H1 (cell line): ENCODE measurements around the gene CCNK.

Experiments
- ASH2L ChIP-seq: fragments of 200-600, 300-600 bp; sonication (generic); IDR thresholded peaks from one replicate; pipeline ENCODE4 v1.7.1; 2017; ENCODE audit warnings: low read length
- E2F6 ChIP-seq: IDR thresholded peaks from 2 replicates; pipeline ENCODE4 v1.6.1; 2012; ENCODE audit warnings: inconsistent platforms
- EP300 ChIP-seq, 2 experiments: IDR thresholded peaks; 1 replicate in 1 of 2; 2 replicates in 1 of 2; pipeline ENCODE4 v1.6.1; 2011 to 2012; ENCODE audit warnings: low read depth in 2 of 2, low read length in 2 of 2, mild to moderate bottlenecking in 2 of 2, borderline replicate concordance in 1 of 2, inconsistent platforms in 1 of 2, moderate library complexity in 1 of 2
- MAFK ChIP-seq: IDR thresholded peaks from 2 replicates; pipeline ENCODE4 v1.6.1; 2012; ENCODE audit warnings: low read depth, mild to moderate bottlenecking, improper control_type of control experiment, low read length
- POLR2A ChIP-seq, 2 experiments: IDR thresholded peaks; 1 replicate in 1 of 2; 2 replicates in 1 of 2; pipeline ENCODE4 v1.6.1; 2011; ENCODE audit warnings: low read depth in 2 of 2, low read length in 2 of 2, mild to moderate bottlenecking in 2 of 2; ENCODE audit errors: control extremely low read depth in 1 of 2
- POLR2AphosphoS5 ChIP-seq: IDR thresholded peaks from 2 replicates; pipeline ENCODE4 v1.6.1; 2011; ENCODE audit warnings: low read depth, low read length
- RAD21 ChIP-seq, 2 experiments: IDR thresholded peaks in 1 of 2; conservative IDR thresholded peaks in 1 of 2; 2 replicates each; pipeline ENCODE4 v1.6.1; 2011; ENCODE audit warnings: low read depth in 2 of 2, low read length in 2 of 2, improper control_type of control experiment in 1 of 2, inconsistent platforms in 1 of 2, mild to moderate bottlenecking in 1 of 2, moderate library complexity in 1 of 2
- TAF1 ChIP-seq: IDR thresholded peaks from 2 replicates; pipeline ENCODE4 v1.6.1; 2011; ENCODE audit warnings: mild to moderate bottlenecking, low read depth, low read length
- TF ChIP-seq, protein P1 (sequence below), 3 experiments: IDR thresholded peaks; 1 replicate in 2 of 3; 2 replicates in 1 of 3; pipeline versions ENCODE4 v1.5.1 to v1.6.1; 2011; ENCODE audit warnings: low read length in 3 of 3, mild to moderate bottlenecking in 3 of 3, inconsistent platforms in 2 of 3, low read depth in 1 of 3, moderate library complexity in 1 of 3; ENCODE audit not compliant: insufficient read depth in 1 of 3; ENCODE audit errors: control extremely low read depth in 1 of 3
- TF ChIP-seq, protein P2 (sequence below): IDR thresholded peaks from 2 replicates; pipeline ENCODE4 v1.6.1; 2012; ENCODE audit warnings: low read length, inconsistent platforms

GRCh38 chr14:99508896-99509629 lies 27.9 kb downstream of the CCNK start:
- TF ChIP-seq ASH2L (no peak), RAD21 (IDR thresholded peaks at IDR 0.05 in 1 of 2, conservative IDR thresholded peaks at IDR 0.05 in 1 of 2; ENCODE audit: low read depth in 2 of 2, low read length in 2 of 2) (peak in 1 of 2 experiments; percentile 34; a peak in 2 of 4 replicates), POLR2AphosphoS5 (no peak; the same call in 1 of the 2 replicates), EP300 (IDR thresholded peaks at IDR 0.05; ENCODE audit: borderline replicate concordance in 1 of 2, low read depth in 2 of 2, low read length in 2 of 2) (no peak), POLR2A (IDR thresholded peaks at IDR 0.05; ENCODE audit: control extremely low read depth in 1 of 2, low read depth in 2 of 2, low read length in 2 of 2) (no peak), MAFK (no peak), E2F6 (no peak), TAF1 (no peak)
- TF ChIP-seq, protein P1, sequence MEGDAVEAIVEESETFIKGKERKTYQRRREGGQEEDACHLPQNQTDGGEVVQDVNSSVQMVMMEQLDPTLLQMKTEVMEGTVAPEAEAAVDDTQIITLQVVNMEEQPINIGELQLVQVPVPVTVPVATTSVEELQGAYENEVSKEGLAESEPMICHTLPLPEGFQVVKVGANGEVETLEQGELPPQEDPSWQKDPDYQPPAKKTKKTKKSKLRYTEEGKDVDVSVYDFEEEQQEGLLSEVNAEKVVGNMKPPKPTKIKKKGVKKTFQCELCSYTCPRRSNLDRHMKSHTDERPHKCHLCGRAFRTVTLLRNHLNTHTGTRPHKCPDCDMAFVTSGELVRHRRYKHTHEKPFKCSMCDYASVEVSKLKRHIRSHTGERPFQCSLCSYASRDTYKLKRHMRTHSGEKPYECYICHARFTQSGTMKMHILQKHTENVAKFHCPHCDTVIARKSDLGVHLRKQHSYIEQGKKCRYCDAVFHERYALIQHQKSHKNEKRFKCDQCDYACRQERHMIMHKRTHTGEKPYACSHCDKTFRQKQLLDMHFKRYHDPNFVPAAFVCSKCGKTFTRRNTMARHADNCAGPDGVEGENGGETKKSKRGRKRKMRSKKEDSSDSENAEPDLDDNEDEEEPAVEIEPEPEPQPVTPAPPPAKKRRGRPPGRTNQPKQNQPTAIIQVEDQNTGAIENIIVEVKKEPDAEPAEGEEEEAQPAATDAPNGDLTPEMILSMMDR (IDR thresholded peaks at IDR 0.05; ENCODE audit: control extremely low read depth in 1 of 3, insufficient read depth in 1 of 3, low read depth in 1 of 3, low read length in 3 of 3), result peak in 1 of 3 experiments; percentile 3; a peak in 1 of 4 replicates
- TF ChIP-seq, protein P2, sequence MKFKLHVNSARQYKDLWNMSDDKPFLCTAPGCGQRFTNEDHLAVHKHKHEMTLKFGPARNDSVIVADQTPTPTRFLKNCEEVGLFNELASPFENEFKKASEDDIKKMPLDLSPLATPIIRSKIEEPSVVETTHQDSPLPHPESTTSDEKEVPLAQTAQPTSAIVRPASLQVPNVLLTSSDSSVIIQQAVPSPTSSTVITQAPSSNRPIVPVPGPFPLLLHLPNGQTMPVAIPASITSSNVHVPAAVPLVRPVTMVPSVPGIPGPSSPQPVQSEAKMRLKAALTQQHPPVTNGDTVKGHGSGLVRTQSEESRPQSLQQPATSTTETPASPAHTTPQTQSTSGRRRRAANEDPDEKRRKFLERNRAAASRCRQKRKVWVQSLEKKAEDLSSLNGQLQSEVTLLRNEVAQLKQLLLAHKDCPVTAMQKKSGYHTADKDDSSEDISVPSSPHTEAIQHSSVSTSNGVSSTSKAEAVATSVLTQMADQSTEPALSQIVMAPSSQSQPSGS, result no peak
